GM19463 (cell line): ENCODE measurements around the gene IL36A.

Source experiments
- ATAC-seq: cut with Tn5 transposase; IDR thresholded peaks from one replicate; pipeline ENCODE4 v1.9.1; 2021; ENCODE audit warnings: mild to moderate bottlenecking, moderate library complexity; ENCODE audit not compliant: unreplicated experiment

The IL36A gene

GRCh38 chr2:113002677-113003076, 2.6 kb upstream of the IL36A start:
- no peak for ATAC-seq

DNA sequence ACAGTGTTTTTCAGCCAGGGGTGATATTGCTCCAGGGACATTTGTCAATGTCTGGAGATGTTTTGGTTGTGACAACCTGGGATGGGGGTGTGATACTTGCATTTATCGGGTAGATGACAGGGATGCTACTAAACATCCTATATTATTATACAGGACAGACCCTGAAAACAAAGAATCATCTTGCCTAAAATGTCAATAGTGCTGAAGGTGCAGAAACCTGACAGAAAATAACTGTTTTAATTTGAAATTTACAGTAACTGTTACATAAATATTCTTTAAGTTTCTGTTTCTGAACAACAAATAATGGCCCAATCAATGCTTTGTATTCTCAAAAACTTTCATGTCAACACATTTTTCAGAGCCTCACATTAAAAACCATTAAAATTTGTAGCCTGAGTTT, 2.0 kb downstream of the IL36A start:
- ATAC-seq, result no peak

DNA sequence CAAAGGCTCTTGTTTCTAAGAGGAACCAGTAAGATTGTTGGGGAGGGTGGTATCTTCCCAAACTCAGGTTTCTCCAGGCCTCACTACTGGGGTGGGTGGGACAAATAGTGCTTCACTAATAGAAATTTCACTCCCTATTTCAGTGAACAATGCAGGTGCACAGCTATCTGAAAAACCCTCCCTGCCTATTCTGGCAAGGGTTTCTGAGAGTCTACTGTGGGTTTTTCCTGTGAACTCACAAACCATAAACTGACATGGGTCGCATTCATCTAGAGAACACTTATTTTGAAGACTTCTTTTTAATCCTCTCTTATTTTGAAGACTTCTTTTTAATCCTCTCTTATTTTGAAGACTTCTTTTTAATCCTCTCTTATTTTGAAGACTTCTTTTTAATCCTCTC, 4.4 kb downstream of the IL36A start:
- ATAC-seq, result no peak

- ATAC-seq, result no peak
Observed at GRCh38 chr2:113010088-113010487, 4.8 kb downstream of the IL36A start.

- no peak for ATAC-seq
Observed at GRCh38 chr2:113011108-113011507, 5.8 kb downstream of the IL36A start.

DNA sequence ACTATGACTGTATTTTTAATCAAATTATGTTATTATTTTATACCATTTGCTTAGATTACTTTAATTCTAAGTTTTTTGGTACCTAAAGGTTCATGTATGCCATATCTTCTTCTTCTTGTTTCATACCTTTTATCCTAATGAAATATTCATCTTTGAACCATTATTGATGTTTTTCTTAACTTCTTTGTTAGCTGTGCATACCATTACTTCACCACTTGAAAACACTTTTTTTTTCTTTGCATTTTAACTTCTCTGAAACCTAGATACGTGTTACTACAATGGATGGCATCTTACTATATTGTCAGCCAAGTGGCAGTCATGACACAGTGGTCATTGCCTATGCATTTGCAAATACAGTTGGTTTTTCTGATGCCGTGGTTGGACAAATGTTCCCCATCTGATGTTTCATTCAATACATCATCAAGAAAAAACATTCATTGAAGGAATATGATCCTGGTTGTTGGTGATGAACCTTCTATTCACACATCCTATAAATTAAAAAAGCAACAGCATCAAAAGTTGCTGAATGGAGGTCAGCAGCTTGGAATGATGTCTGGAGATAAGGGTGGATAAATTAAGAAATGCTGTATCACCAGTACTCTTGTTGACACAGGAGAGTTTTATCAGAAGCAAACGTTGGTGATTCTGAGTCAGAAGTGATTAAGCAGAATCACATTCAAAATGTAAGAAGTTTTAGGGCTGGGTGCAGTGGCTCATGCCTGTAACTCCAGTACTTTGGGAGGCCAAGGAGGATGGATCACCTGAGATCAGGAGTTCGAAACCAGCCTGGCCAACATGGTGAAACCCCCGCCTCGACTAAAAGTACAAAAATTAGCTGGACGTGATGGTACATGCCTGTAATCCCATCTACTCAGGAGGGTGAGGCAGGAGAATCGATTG, 7.4 kb downstream of the IL36A start:
- no peak for ATAC-seq

DNA sequence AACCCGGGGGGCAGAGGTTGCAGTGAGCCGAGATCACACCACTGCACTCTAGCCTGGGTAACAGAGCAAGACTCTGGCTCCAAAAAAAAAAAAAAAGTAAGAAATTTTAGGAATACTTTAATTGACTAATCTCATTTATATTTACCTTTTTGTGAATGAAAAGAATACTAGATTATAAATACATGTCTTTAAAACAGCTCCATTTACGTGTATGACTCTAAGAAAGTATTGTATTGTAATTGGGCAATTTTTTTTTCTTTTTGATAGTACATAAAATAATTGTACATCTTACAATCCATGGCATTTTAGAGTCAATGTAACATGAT, 8.0 kb downstream of the IL36A start:
- ATAC-seq, result no peak

- ATAC-seq, result no peak
Observed at GRCh38 chr2:113014067-113014466, 8.8 kb downstream of the IL36A start.

DNA sequence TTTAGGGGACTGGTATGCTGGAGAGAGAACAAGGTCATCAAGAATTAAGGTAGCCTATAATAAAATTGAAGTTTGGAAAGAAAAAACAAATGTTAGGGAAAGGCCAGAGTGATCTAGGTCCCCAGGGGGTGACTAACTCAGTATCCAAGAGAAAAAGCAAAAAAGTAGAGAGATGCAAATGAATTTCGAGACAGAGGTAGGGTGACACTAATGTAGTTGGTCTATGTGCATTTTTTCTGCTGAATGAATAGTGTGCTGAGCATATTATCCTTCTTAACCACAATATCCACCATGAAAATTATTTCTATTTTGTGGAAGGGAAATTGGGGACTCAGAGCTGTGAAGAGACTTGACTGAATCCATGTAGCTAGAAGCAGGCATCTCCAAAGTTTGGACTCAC, 9.8 kb downstream of the IL36A start:
- ATAC-seq, result no peak

GRCh38 chr2:113015655-113016054, 10.4 kb downstream of the IL36A start:
- no peak for ATAC-seq

DNA sequence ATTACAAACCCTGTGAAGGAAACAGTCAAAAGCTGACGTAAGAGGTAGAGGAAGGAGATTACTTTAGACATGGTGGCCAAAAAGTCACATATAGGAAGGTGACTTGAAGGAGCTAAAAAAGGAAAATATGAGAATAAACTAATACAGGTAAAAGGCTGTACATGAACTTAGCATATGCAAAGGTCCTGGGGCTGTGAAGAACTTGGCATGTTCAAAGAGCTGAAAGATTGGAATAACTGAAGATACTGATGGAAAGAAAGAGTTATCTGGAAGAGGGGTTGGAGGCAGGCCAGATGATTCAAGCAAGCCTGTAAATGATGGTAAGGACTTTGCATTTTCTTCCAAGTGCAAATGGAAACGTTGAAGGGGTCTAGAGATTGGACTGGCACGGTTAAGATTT, 13.2 kb downstream of the IL36A start:
- ATAC-seq, result no peak

DNA sequence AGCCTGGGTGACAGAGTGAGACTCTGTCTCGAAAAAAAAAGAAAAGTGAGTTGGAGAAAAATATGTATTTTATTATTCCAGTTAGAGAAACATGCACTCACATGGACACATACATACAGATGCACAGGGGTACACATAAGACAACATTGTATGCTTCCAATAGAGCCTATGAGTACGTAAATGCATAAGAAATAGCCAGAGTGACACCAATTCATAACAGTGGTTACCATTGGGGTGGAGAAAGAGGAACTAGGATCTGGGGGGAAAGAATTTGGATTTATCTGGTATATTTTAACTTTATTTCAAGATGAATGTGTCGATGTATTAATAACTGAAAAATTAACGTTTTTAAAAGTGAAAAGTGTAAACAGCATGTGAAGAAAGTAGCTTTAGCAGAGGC, 16.1 kb downstream of the IL36A start:
- no peak for ATAC-seq

DNA sequence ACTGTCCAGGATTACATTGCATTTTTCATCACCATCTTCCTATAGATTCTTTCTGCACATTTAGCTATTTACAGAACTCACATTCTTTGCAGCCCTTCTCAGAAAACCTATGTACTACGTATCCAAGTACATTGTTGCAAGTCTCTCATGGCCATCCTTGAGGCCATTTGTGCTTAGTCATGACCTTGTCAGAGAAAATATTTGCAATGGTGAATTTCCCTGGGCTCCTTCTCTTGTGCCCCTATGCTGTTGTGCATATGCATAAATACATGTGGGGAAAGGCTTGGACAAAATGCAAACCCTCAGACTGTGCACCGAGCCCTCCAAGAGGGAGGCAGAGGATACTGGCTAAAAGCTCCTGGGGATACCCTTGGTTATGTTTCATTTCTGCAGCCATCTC, 19.5 kb downstream of the IL36A start:
- ATAC-seq, result no peak

DNA sequence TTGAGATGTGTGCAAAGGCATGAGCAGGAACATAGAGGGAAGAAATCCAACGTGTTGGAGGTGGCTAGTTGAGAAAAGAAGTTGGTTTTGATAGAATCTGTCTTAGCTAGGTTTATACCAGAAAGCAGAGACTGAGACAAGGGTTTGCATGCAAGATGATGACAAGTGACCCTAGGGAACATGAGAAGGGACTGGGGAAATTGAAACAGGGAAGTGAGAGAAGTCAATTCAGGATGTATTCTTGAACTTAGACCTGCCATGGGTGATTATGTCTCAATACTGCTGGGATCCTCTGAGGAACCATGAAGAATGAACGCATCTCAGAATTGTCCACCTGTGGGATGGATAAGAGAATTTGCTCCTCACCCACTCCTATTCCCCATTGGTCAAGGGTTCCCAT, 20.5 kb downstream of the IL36A start:
- ATAC-seq, result no peak

- ATAC-seq, result no peak
Observed at GRCh38 chr2:113027691-113028090, 22.4 kb downstream of the IL36A start.

- ATAC-seq, result no peak
Observed at GRCh38 chr2:113028112-113028511, 22.9 kb downstream of the IL36A start.

- no peak for ATAC-seq
Observed at GRCh38 chr2:113032737-113033136, 27.5 kb downstream of the IL36A start.

- ATAC-seq, result no peak
Observed at GRCh38 chr2:113034016-113034415, 28.8 kb downstream of the IL36A start.

GRCh38 chr2:113036763-113037162, 31.5 kb downstream of the IL36A start:
- ATAC-seq, result no peak

DNA sequence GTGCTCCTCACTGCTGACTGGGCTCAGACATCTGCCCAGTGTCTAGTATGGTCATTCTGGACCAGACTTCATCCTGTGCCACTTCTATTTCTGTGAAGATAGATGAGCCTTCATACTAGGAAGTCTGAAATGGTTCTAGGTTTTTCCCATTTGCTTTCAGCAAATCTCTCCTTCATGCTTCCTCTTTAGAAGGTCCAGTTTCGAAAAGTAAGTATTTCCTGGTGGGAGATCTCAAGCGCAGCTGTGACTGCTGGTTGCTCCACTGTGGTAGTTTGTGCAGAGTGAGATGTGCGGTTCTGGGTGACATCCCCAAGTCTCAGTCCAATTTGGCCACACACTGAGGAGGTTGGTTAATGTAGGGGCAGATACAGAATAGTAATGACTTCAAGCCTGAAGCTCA, 33.0 kb downstream of the IL36A start:
- no peak for ATAC-seq

DNA sequence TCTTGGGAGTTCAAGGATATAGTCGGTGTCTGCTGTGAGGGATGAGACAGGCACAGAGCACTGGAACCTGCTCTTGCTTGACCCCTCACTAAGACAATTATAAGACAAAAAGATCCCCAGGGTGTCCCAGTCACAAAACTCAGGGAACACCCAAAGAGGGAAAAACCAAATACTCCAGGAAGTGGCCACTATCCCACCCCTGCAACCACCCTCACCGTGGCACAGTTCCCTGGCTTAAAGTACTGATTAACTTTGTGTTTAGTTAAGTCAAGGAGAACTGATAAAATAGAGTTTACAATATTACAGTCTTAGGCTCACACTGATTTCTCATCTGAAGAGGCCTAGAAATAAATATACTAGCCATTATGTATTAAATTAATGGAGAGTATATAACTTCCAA, 33.9 kb downstream of the IL36A start:
- no peak for ATAC-seq

DNA sequence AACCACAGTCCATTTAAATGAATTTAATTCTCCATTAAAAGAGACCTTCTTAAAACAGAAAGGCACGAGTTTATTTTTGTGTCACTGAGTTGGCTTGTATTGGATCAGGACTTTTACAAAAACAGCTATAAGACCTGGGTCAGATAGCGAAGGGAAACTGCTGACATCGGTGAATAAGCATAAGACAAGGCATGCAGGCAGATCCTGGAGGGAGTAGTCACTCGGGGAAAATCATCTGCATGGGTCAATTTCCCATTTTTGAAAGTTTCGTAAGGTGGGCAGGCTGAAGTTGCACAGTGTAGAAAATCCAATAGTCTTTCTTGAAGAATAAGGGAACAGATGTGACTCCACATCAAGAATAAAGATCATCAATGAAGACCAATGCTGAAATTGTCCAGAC, 34.5 kb downstream of the IL36A start:
- no peak for ATAC-seq

DNA sequence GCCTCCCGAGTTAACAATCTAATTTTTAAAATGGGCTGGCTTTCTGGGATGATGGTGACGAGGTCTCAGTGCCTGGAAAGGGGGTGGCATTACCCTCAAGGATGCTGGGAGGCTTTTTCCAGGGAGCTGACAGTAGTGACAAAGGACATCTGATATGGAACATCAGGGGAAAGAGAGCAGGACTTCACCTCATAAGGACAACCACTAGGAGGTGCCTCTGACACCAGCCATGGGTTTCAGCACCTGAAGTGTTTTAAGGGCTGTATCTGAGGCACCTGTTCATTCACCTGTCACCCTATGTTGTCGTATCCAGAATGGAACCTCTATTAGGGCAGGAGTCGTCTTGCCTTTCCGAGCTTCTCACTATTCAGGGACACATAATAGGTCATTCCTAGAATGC, 36.6 kb downstream of the IL36A start:
- no peak for ATAC-seq
